ENCODE data around the gene RPL38.

GRCh38 chr17:74235911-74236371, 32.5 kb downstream of the RPL38 start:
- TF ChIP-seq CTCF (IDR thresholded peaks at IDR 0.05): no peak
- no peak for TF ChIP-seq POLR2AphosphoS5 (IDR thresholded peaks at IDR 0.05)
- TF ChIP-seq POLR2A (IDR thresholded peaks at IDR 0.05): no peak
- TF ChIP-seq EP300 (IDR thresholded peaks at IDR 0.05): no peak

All from suprapubic skin (tissue), 4 donors.